Neural cell (in vitro differentiated cells): ENCODE results near the gene SGTA. TPM values are rescaled to one million over a fixed set of nuclear protein-coding genes. Genes with fewer than 3 reads are reported as not detected.

ENCODE experiments used
- H2AFZ ChIP-seq: fragments of 200-600, 300-800 bp; sonication (generic), shearing (Covaris generic); 2 replicates; pipeline ENCODE4 v1.6.0; 2014; ENCODE audit warnings: low read depth, mild to moderate bottlenecking, antibody characterized with exemption, low read length, moderate library complexity
- H3F3A ChIP-seq: fragments of 200-600 bp; shearing (Covaris generic); 2 replicates; pipeline ENCODE4 v1.6.1; 2016; ENCODE audit warnings: mild to moderate bottlenecking, moderate library complexity, mixed read lengths, antibody characterized with exemption, low read length; ENCODE audit not compliant: insufficient read depth, poor library complexity, severe bottlenecking
- H3K27ac ChIP-seq: fragments of 200-600, 300-800 bp; sonication (generic), shearing (Covaris generic); 2 replicates; pipeline ENCODE4 v1.5.1; 2014; ENCODE audit warnings: mild to moderate bottlenecking, low read length, moderate library complexity
- H3K27me3 ChIP-seq: fragments of 300-800, 200-600 bp; sonication (generic), shearing (Covaris generic); 2 replicates; pipeline ENCODE4 v1.6.0; 2014; ENCODE audit warnings: mild to moderate bottlenecking, low read depth, low read length, moderate library complexity; ENCODE audit not compliant: insufficient read depth
- H3K36me3 ChIP-seq: fragments of 300-800, 200-600 bp; sonication (generic), shearing (Covaris generic); 2 replicates; pipeline ENCODE4 v1.5.1; 2014; ENCODE audit warnings: mild to moderate bottlenecking, antibody characterized with exemption, low read length, moderate library complexity; ENCODE audit not compliant: insufficient read depth
- H3K4me2 ChIP-seq: fragments of 300-800, 200-600 bp; sonication (generic), shearing (Covaris generic); 2 replicates; pipeline ENCODE4 v1.6.0; 2014; ENCODE audit warnings: mild to moderate bottlenecking, low read length
- H3K4me3 ChIP-seq: fragments of 300-800, 200-600 bp; sonication (generic), shearing (Covaris generic); 2 replicates; pipeline ENCODE4 v1.5.1; 2014; ENCODE audit warnings: mild to moderate bottlenecking, low read length, moderate library complexity
- H3K79me2 ChIP-seq: fragments of 200-600 bp; shearing (Covaris generic); replicated peaks from 2 replicates; pipeline ENCODE4 v1.6.0; 2014; ENCODE audit warnings: mild to moderate bottlenecking, low read length, moderate library complexity; ENCODE audit not compliant: insufficient read depth
- H3K9ac ChIP-seq: fragments of 300-800, 200-600 bp; sonication (generic), shearing (Covaris generic); 2 replicates; pipeline ENCODE4 v1.6.1; 2016; ENCODE audit warnings: mild to moderate bottlenecking, low read length, mixed read lengths
- H3K9me2 ChIP-seq: fragments of 200-600 bp; shearing (Covaris generic); 2 replicates; pipeline ENCODE4 v1.6.1; 2016; ENCODE audit warnings: mild to moderate bottlenecking, low read length, mixed read lengths; ENCODE audit not compliant: insufficient read depth
- H3K9me3 ChIP-seq: fragments of 200-600, 300-800 bp; sonication (generic), shearing (Covaris generic); 2 replicates; pipeline ENCODE4 v1.6.1; 2016; ENCODE audit warnings: mild to moderate bottlenecking, mixed run types, low read length, moderate library complexity, mixed read lengths
- H4K20me1 ChIP-seq: fragments of 200-600 bp; shearing (Covaris generic); 2 replicates; pipeline ENCODE4 v1.6.1; 2016; ENCODE audit warnings: mild to moderate bottlenecking, mixed run types; ENCODE audit not compliant: insufficient read depth
- CTCF ChIP-seq: fragments of 450-650 bp; IDR thresholded peaks from 2 replicates; pipeline ENCODE4 v1.5.1; 2014; ENCODE audit warnings: antibody characterized with exemption, mild to moderate bottlenecking, moderate library complexity; ENCODE audit not compliant: poor library complexity, severe bottlenecking
- EP300 ChIP-seq: fragments of 450-650 bp; conservative IDR thresholded peaks from 2 replicates; pipeline ENCODE4 v1.6.1; 2014; ENCODE audit warnings: antibody characterized with exemption, mild to moderate bottlenecking, moderate library complexity; ENCODE audit not compliant: poor library complexity, severe bottlenecking
- EZH2 ChIP-seq: fragments of 200-600, 300-800 bp; shearing (Covaris generic), sonication (generic); IDR thresholded peaks from 2 replicates; pipeline ENCODE4 v1.6.1; 2014; ENCODE audit warnings: antibody characterized with exemption, low read length, borderline replicate concordance, mild to moderate bottlenecking; ENCODE audit not compliant: insufficient read depth, poor library complexity, severe bottlenecking
- MXI1 ChIP-seq: fragments of 450-650 bp; conservative IDR thresholded peaks from 2 replicates; pipeline ENCODE4 v1.6.1; 2014; ENCODE audit warnings: antibody characterized with exemption, mild to moderate bottlenecking; ENCODE audit not compliant: poor library complexity, severe bottlenecking
- POLR2AphosphoS5 ChIP-seq: IDR thresholded peaks from 2 replicates; pipeline ENCODE4 v1.6.1; 2012
- RAD21 ChIP-seq: fragments of 450-650 bp; conservative IDR thresholded peaks from 2 replicates; pipeline ENCODE4 v1.6.1; 2014; ENCODE audit warnings: antibody characterized with exemption, mild to moderate bottlenecking, moderate library complexity
- REST ChIP-seq: IDR thresholded peaks from 2 replicates; pipeline ENCODE4 v1.6.1; 2012; ENCODE audit warnings: borderline replicate concordance
- SMC3 ChIP-seq: fragments of 450-650 bp; conservative IDR thresholded peaks from 2 replicates; pipeline ENCODE4 v1.6.1; 2014; ENCODE audit warnings: antibody characterized with exemption, mild to moderate bottlenecking, moderate library complexity; ENCODE audit not compliant: poor library complexity
- TAF1 ChIP-seq: IDR thresholded peaks from 2 replicates; pipeline ENCODE4 v1.6.1; 2012; ENCODE audit warnings: low read depth
- polyA plus RNA-seq: library from polyadenylated mRNA; depleted of rRNA; stranded (reverse); fragments of >200 nt; gene quantifications from 2 replicates; pipeline ENCODE4 v1.2.3, GENCODE V29; 2014

Gene SGTA
- polyA plus RNA-seq, 1 donor from 2014 or later = 80.6 TPM

- Histone ChIP-seq H3K9ac (no peak overlapping the region), H3K4me2 (no peak overlapping the region), H3K9me3 (no peaks in the 10 kb centered on the region), H3K9me2 (no peaks in the 10 kb centered on the region), H3F3A (no peaks in the 10 kb centered on the region), H3K27me3 (no peaks in the 10 kb centered on the region), H3K79me2 (no peaks in the 10 kb centered on the region), H3K4me3 (no peak overlapping the region), H3K27ac (no peak overlapping the region), H4K20me1 (no peaks in the 10 kb centered on the region), H3K36me3 (peaks cover 14% of the 10 kb centered on the region), H2AFZ (no peak overlapping the region)
- TF ChIP-seq EZH2 = no peak
- no peak for TF ChIP-seq SMC3
- TF ChIP-seq REST = no peak
- TF ChIP-seq CTCF = no peak
- TF ChIP-seq RAD21 = no peak
- TF ChIP-seq TAF1 = no peak
- no peak for TF ChIP-seq POLR2AphosphoS5
- no peak for TF ChIP-seq MXI1
- no peak for TF ChIP-seq EP300
Observed at GRCh38 chr19:2717638-2718541, 65.2 kb downstream of the SGTA start.

GRCh38 chr19:2716722-2717637 lies 66.1 kb downstream of the SGTA start:
- Histone ChIP-seq H4K20me1 (no peaks in the 10 kb centered on the region), H3K9me3 (no peaks in the 10 kb centered on the region), H3K9me2 (no peaks in the 10 kb centered on the region), H3K27ac (no peak overlapping the region), H3F3A (no peaks in the 10 kb centered on the region), H3K79me2 (no peaks in the 10 kb centered on the region), H3K27me3 (no peaks in the 10 kb centered on the region), H3K36me3 (peaks cover 14% of the 10 kb centered on the region), H3K9ac (no peak overlapping the region), H3K4me3 (no peak overlapping the region), H2AFZ (no peak overlapping the region), H3K4me2 (no peak overlapping the region)
- no peak for TF ChIP-seq EP300
- no peak for TF ChIP-seq SMC3
- TF ChIP-seq EZH2 = no peak
- no peak for TF ChIP-seq POLR2AphosphoS5
- no peak for TF ChIP-seq MXI1
- no peak for TF ChIP-seq REST
- TF ChIP-seq TAF1 = no peak
- TF ChIP-seq CTCF = no peak
- TF ChIP-seq RAD21 = no peak
